ENCODE results near the gene DOCK4. TPM values are rescaled to one million over a fixed set of nuclear protein-coding genes. Genes with fewer than 3 reads are reported as not detected.

The DOCK4 gene
- total and polyA plus RNA-seq, 4 donors = 7.2 to 48.9 (median 12.8) TPM

- H3K4me1 ChIP-seq (ENCODE audit: control insufficient read depth in 4 of 4, insufficient read depth in 4 of 4, low read length in 3 of 4) = peaks cover 2 to 32% (median 24%) of the 10 kb centered on the region in 4 donors
- no peaks in the 10 kb centered on the region for H3K9me3 ChIP-seq (ENCODE audit: control insufficient read depth in 4 of 4, low read length in 3 of 4)
- DNase-seq (ENCODE audit: low spot score) = no peak
- H3K36me3 ChIP-seq (ENCODE audit: control insufficient read depth in 4 of 4, insufficient read depth in 3 of 4, low read depth in 1 of 4, low read length in 3 of 4) = no peaks in the 10 kb centered on the region
- no peaks in the 10 kb centered on the region for H3K27me3 ChIP-seq (ENCODE audit: control insufficient read depth in 4 of 4, insufficient read depth in 4 of 4, low read length in 3 of 4)
- no peak overlapping the region for H3K4me3 ChIP-seq (ENCODE audit: low read depth in 1 of 3, low read length in 3 of 3)
- WGBS = 80% methylated on average over 8 of the region's 8 CpGs
- no peak overlapping the region for H3K9ac ChIP-seq (ENCODE audit: low read depth in 1 of 2, low read length in 2 of 2)
- peak overlapping the region; percentile 53 to 70 for H3K27ac ChIP-seq (ENCODE audit: low read depth in 1 of 2, low read length in 2 of 2)
- TF ChIP-seq RXRA (IDR thresholded peaks at IDR 0.05) (no peak), MAX (IDR thresholded peaks at IDR 0.05) (peak; percentile 23)
Measured at GRCh38 chr7:112080978-112081377, 125.2 kb downstream of the DOCK4 start.

- H3K4me3 ChIP-seq (ENCODE audit: low read depth in 1 of 3, low read length in 3 of 3) = no peak overlapping the region
- no peak for TF ChIP-seq HNF4A (conservative IDR thresholded peaks at IDR 0.05)
- TF ChIP-seq REST (IDR thresholded peaks at IDR 0.05) = no peak
- TF ChIP-seq JUND (IDR thresholded peaks at IDR 0.05) = no peak
- H3K27me3 ChIP-seq (ENCODE audit: control insufficient read depth in 4 of 4, insufficient read depth in 4 of 4, low read length in 3 of 4) = no peaks in the 10 kb centered on the region
- no peak for DNase-seq (ENCODE audit: low spot score)
- H3K4me1 ChIP-seq (ENCODE audit: control insufficient read depth in 4 of 4, insufficient read depth in 4 of 4, low read length in 3 of 4) = peaks cover 0 to 26% (median 19%) of the 10 kb centered on the region in 4 donors
- no peaks in the 10 kb centered on the region for H3K9me3 ChIP-seq (ENCODE audit: control insufficient read depth in 4 of 4, low read length in 3 of 4)
- H3K27ac ChIP-seq (ENCODE audit: low read depth in 1 of 2, low read length in 2 of 2) = peak overlapping the region; percentile 33 to 70
- H3K36me3 ChIP-seq (ENCODE audit: control insufficient read depth in 4 of 4, insufficient read depth in 3 of 4, low read depth in 1 of 4, low read length in 3 of 4) = no peaks in the 10 kb centered on the region
- H3K9ac ChIP-seq (ENCODE audit: low read depth in 1 of 2, low read length in 2 of 2) = no peak overlapping the region
- 64% methylated on average over 5 of the region's 5 CpGs for WGBS
Measured at GRCh38 chr7:112080441-112080840, 125.8 kb downstream of the DOCK4 start.

GRCh38 chr7:112079673-112080072 lies 126.5 kb downstream of the DOCK4 start:
- Histone ChIP-seq H3K27me3 (ENCODE audit: control insufficient read depth in 4 of 4, insufficient read depth in 4 of 4, low read length in 3 of 4) (no peaks in the 10 kb centered on the region), H3K4me1 (ENCODE audit: control insufficient read depth in 4 of 4, insufficient read depth in 4 of 4, low read length in 3 of 4) (peaks cover 0 to 25% (median 14%) of the 10 kb centered on the region in 4 donors), H3K9me3 (ENCODE audit: control insufficient read depth in 4 of 4, low read length in 3 of 4) (peaks cover 0 to under 1% (median under 1%) of the 10 kb centered on the region in 4 donors), H3K4me3 (ENCODE audit: low read depth in 1 of 3, low read length in 3 of 3) (no peak overlapping the region), H3K9ac (ENCODE audit: low read depth in 1 of 2, low read length in 2 of 2) (no peak overlapping the region), H3K36me3 (ENCODE audit: control insufficient read depth in 4 of 4, insufficient read depth in 3 of 4, low read depth in 1 of 4, low read length in 3 of 4) (no peaks in the 10 kb centered on the region), H3K27ac (ENCODE audit: low read depth in 1 of 2, low read length in 2 of 2) (peak overlapping the region in 1 of 2 donors; percentile 10)
- TF ChIP-seq RAD21 (IDR thresholded peaks at IDR 0.05) (peak; percentile 22 to 25), EGR1 (IDR thresholded peaks at IDR 0.05; ENCODE audit: low read depth in 2 of 2) (no peak)
- no peak for DNase-seq (ENCODE audit: low spot score)

GRCh38 chr7:112079122-112079521 lies 127.1 kb downstream of the DOCK4 start:
- TF ChIP-seq RXRA (IDR thresholded peaks at IDR 0.05) = peak; percentile 40 to 49
- peak; percentile 5 for TF ChIP-seq NR2F2 (IDR thresholded peaks at IDR 0.05)
- no peak for TF ChIP-seq TAF1 (conservative IDR thresholded peaks at IDR 0.05)
- TF ChIP-seq HNF4A (conservative IDR thresholded peaks at IDR 0.05) = peak; percentile 26 to 30
- no peak for TF ChIP-seq RAD21 (IDR thresholded peaks at IDR 0.05)
- Histone ChIP-seq H3K4me3 (ENCODE audit: low read depth in 1 of 3, low read length in 3 of 3) (no peak overlapping the region), H3K9ac (ENCODE audit: low read depth in 1 of 2, low read length in 2 of 2) (no peak overlapping the region), H3K27ac (ENCODE audit: low read depth in 1 of 2, low read length in 2 of 2) (peak overlapping the region in 1 of 2 donors; percentile 10), H3K27me3 (ENCODE audit: control insufficient read depth in 4 of 4, insufficient read depth in 4 of 4, low read length in 3 of 4) (no peaks in the 10 kb centered on the region), H3K9me3 (ENCODE audit: control insufficient read depth in 4 of 4, low read length in 3 of 4) (peaks cover 0 to 5% (median 2%) of the 10 kb centered on the region in 4 donors), H3K4me1 (ENCODE audit: control insufficient read depth in 4 of 4, insufficient read depth in 4 of 4, low read length in 3 of 4) (peaks cover 0 to 19% (median 10%) of the 10 kb centered on the region in 4 donors), H3K36me3 (ENCODE audit: control insufficient read depth in 4 of 4, insufficient read depth in 3 of 4, low read depth in 1 of 4, low read length in 3 of 4) (no peaks in the 10 kb centered on the region)
- WGBS = 27% methylated on average over 1 of the region's 1 CpG
- no peak for DNase-seq (ENCODE audit: low spot score)

Measured in liver (tissue), 9 donors.